Measurements from ENCODE around the gene FSTL1. TPM values are rescaled to one million over a fixed set of nuclear protein-coding genes. Genes with fewer than 3 reads are reported as not detected.

The FSTL1 gene
- total RNA-seq, 2 donors from 2014 or later = 20.4 to 81.8 TPM

DNA sequence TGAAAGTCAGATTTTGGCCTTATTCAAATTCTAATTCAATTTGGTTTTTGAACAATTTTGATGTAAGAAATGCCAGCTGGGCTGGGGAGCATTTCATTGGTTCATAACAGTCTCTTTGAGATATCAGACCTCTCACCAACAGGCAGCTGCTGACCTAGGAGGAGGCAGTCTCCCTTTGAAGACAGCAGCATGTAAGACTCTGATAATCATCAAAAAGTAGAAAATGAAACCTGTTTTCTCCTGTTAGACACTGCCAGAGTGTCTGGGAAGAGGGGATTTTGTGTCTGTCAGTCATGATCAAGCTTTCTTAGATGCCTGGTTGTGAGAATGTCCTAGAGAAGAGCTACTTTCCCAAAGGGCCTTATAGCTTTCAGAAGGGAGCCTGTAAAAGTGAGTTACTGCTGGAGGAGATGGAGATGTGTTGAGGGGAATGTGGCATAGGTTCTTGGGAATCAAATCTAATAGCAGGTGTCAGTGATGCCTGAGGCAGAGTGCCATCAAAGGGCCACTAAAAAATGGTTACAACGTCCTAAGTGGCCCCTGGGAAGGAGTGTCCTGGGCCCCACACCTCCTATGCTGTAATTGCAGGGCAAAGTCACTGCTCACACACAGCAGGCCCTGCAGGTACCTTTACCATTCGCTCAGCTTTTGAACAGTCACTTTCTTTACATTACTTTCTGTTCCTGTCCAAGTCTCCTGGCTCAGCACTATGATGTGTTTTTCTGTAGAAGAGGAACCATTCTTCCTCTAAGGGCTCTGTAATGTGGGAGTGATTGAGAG is 43.1 kb downstream of the FSTL1 start:
- H3K4me3 ChIP-seq = no peak overlapping the region
- TF ChIP-seq, protein P1, sequence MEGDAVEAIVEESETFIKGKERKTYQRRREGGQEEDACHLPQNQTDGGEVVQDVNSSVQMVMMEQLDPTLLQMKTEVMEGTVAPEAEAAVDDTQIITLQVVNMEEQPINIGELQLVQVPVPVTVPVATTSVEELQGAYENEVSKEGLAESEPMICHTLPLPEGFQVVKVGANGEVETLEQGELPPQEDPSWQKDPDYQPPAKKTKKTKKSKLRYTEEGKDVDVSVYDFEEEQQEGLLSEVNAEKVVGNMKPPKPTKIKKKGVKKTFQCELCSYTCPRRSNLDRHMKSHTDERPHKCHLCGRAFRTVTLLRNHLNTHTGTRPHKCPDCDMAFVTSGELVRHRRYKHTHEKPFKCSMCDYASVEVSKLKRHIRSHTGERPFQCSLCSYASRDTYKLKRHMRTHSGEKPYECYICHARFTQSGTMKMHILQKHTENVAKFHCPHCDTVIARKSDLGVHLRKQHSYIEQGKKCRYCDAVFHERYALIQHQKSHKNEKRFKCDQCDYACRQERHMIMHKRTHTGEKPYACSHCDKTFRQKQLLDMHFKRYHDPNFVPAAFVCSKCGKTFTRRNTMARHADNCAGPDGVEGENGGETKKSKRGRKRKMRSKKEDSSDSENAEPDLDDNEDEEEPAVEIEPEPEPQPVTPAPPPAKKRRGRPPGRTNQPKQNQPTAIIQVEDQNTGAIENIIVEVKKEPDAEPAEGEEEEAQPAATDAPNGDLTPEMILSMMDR (IDR thresholded peaks at IDR 0.05) = no peak
- DNase-seq = no peak
- no peaks in the 10 kb centered on the region for H3K4me1 ChIP-seq
- H3K9me3 ChIP-seq = no peaks in the 10 kb centered on the region
- intact Hi-C loops (cut with DNase I) = no loop called here
- no peaks in the 10 kb centered on the region for H3K36me3 ChIP-seq
- no peak overlapping the region for H3K9ac ChIP-seq (ENCODE audit: low read depth in 2 of 2, low read length in 2 of 2)
- H3K27ac ChIP-seq = no peak overlapping the region
- H3K27me3 ChIP-seq = no peaks in the 10 kb centered on the region

DNA sequence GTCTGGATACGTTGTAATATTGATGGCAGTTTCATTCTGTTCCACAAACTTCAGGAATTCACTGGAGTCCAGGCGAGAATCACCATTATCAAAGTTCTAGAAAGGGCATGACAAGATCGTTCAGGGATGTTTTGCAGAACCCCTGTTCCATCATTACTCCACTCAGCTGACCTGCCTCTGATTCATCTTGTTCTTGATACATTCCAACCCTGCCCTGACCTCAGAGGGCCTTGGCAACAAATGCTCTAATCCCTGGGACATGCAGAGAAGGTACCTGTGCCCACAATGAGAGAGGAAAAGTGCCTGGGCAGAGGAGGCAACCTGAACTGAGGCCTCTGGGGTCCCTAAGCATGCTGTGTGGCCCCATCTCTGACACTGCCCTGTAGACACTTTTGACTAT is 45.9 kb downstream of the FSTL1 start:
- Histone ChIP-seq H3K36me3 (no peaks in the 10 kb centered on the region), H3K4me1 (no peaks in the 10 kb centered on the region), H3K9ac (ENCODE audit: low read depth in 2 of 2, low read length in 2 of 2) (no peak overlapping the region), H3K27me3 (no peaks in the 10 kb centered on the region), H3K27ac (no peak overlapping the region), H3K4me3 (no peak overlapping the region), H3K9me3 (no peaks in the 10 kb centered on the region)
- TF ChIP-seq, protein P1 (IDR thresholded peaks at IDR 0.05) = no peak
- intact Hi-C loops (cut with DNase I) = no loop called here
- no peak for DNase-seq

DNA sequence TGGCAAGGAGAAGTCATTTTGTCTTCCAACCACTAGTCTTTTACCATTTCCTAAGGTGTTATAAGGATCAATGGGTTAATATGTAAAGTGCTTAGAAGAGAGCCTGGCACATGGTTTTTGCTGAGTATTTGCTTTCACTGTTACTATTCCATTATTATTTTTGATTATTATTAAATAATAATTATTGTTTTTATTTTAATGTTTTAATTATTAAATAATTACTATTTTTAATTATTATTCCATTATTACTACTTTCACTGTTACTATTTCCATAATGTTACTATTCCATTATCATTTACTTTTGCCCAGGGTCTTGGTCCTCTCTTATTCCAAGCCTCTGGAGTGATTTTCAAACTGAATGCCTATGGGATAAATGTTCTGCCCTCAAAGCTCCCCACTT is 48.5 kb downstream of the FSTL1 start:
- Histone ChIP-seq H3K27ac (no peak overlapping the region), H3K27me3 (no peaks in the 10 kb centered on the region), H3K9ac (ENCODE audit: low read depth in 2 of 2, low read length in 2 of 2) (no peak overlapping the region), H3K9me3 (no peaks in the 10 kb centered on the region), H3K4me3 (no peak overlapping the region), H3K36me3 (no peaks in the 10 kb centered on the region), H3K4me1 (no peaks in the 10 kb centered on the region)
- no peak for DNase-seq
- intact Hi-C loops (cut with DNase I) = no loop called here
- TF ChIP-seq, protein P1 (IDR thresholded peaks at IDR 0.05) = no peak

DNA sequence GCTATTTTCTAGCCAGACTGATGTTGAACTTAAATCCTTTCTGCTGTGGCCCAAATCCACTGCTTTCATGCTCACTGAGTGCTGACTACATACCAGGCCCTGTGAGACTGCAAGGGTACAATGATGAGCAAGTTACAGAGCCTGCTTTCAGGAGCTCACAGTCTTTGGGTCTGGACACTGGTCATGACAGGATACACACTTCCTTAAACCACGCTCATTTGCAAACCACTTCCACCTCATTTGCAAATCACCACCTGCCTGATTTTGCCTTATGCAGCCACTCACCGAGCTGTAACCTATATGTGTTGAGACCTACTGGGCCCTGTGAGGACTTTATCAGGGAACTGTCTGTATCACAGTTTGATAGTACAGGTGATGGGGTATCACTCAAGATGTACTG is 51.4 kb downstream of the FSTL1 start:
- TF ChIP-seq, protein P1 (IDR thresholded peaks at IDR 0.05) = no peak
- no peak for DNase-seq
- Histone ChIP-seq H3K27ac (no peak overlapping the region), H3K9me3 (no peaks in the 10 kb centered on the region), H3K27me3 (no peaks in the 10 kb centered on the region), H3K36me3 (no peaks in the 10 kb centered on the region), H3K4me3 (no peak overlapping the region), H3K4me1 (no peaks in the 10 kb centered on the region), H3K9ac (ENCODE audit: low read depth in 2 of 2, low read length in 2 of 2) (no peak overlapping the region)
- intact Hi-C loops (cut with DNase I) = no loop called here

DNA sequence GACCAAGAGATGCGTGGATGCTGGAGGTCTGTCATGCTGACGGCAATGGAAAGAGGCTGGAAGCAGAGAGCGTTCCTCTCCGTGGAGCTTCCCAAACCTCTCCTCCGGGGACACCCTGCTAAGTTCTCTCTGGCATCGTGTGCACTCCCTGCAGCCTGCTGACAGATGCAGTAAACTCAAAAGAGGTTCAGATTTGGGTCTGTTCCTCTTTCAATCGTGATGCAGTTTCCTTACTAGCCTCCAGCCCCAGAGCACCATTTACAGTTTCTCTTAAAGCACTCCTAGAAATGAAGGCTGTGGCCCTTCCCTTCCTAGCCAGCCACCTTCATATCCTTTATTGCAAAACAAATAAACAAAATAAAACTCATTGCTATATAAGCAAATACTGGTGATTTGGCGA is 54.3 kb downstream of the FSTL1 start:
- Histone ChIP-seq H3K36me3 (no peaks in the 10 kb centered on the region), H3K9me3 (no peaks in the 10 kb centered on the region), H3K9ac (ENCODE audit: low read depth in 2 of 2, low read length in 2 of 2) (no peak overlapping the region), H3K27ac (no peak overlapping the region), H3K4me1 (no peaks in the 10 kb centered on the region), H3K4me3 (no peak overlapping the region), H3K27me3 (no peaks in the 10 kb centered on the region)
- no peak for DNase-seq
- TF ChIP-seq, protein P1 (IDR thresholded peaks at IDR 0.05) = no peak
- intact Hi-C loops (cut with DNase I) = no loop called here

Data from colonic mucosa (tissue), 4 donors.